Activated gamma-delta T cell treated with Interleukin-2 at 50 U/mL for 16 hours (primary cell): ENCODE results near the gene NKAIN2.

Source experiments
- DNase-seq: peaks from one replicate; pipeline ENCODE4 v3.0.0-alpha.2; 2020

The NKAIN2 gene

DNA sequence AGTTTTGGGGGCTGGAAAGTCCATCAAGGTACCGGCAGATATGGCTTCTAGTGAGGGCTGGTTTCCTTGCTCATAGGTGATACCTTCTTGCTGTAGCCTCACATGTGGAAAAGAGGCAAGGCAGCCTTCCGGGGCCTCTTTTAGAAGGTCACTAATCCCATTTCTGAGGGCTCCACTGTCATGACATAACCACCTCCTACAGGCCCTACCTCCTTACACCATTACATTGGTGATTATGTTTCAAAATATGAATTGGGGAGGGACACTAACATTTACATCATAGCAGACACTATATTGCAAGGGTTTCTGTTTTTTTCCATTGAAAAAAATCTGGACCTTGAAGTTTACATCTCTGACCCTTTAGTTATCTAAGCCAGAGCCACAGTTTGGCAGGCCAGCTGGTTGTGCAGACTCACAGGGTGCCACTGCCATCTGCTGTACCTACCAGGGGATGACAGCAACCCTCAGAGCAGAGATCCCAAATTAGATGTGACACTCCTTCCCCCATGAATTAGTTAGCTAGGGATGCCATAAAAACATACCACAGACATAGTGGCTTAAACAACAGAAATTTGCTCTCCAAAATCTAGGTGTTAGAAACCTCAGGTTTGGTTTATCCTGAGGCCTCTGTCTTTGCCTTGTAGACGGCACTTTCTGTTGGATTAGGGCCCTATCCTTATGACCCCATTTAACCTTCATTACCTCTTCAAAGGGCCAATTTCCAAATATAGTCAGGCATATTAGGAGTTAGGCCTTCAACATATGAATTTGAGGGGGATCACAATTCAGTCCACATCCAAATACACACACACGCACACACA lies 992.2 kb downstream of the NKAIN2 start:
- DNase-seq, result no peak

DNA sequence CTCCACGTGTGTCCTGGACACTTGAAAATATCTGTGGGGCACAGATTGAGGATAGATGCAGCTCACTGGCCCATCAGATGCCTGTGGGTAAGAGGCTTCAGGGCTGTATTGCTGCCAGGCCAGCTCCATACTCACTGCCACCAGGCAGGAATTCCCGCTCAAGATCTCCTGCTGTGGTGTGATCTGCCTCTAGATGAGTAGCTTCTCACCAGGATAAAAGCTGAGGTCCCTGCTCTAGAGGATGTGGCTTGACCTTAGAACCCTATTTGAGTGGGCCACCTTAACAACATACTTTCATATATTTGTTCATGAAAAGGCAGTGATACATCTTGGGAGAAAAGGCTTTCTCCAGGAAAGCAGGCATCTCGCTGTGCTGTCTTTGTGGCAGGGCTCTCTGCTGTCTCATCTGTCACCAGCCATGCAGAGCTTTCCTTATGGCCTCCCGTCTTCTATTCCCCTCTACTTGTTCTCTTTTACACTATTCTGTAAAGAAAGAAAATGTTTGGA lies 992.9 kb downstream of the NKAIN2 start:
- DNase-seq, result no peak

DNA sequence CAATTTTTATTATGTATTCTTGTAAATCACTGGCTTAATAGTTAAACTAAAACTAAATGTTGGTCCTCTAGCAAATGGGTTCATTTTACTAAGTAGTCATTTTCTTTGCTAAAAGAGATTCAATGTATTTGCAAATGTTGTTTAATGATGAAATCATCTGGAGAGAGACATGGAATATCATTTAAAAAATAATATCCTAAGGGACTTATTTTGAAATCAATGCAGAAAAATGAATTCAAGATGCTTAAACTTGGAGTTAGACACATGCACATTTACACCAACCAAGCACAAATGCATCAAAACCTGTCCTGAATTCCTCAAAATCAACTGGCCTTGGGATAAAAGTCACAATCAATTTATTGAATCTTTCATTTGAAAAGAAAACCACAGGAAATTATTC lies 993.6 kb downstream of the NKAIN2 start:
- DNase-seq, result no peak

DNA sequence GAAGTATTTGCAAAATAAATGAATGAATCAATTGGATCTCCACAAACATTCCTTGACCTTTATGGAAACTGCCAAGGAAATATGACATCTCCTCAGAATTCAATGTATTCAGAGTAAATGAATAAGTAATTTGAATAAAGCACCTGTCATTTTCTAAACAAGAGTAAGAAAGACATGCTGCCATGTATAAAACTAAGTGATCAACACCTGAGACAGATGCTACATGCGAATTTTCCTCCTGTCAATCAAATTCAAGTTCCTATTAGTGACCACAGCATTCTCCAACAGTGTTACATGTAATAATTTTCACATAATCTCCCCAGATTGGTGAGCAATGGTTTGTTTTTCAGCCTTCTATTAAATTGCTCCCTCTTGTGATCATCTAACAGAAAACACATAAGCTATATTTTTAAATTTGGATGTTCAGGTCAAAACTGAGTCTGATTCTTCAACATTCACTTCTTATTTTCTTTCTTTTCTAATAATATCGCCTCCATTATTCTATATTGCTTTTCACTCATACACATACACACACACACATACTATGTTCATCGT lies 995.4 kb downstream of the NKAIN2 start:
- DNase-seq, result no peak

DNA sequence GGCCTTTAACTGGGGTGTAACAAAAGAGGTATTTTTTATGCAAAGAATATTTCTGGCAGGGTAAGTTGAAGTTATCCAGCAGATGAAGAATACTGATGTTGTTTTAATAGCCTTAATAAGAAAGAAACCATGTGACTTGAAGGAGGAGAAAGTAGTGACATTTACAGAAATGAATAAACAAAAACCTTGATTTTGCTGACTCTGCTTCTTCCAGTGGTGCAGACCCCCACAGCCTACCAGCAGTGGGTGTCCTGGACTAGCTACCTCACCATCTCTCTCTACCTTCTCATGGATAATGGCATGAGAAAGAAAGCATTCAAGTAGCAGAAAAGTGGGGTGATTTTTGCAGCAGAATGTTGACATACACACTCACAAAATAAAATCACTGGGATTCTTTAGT lies 996.0 kb downstream of the NKAIN2 start:
- no peak for DNase-seq

DNA sequence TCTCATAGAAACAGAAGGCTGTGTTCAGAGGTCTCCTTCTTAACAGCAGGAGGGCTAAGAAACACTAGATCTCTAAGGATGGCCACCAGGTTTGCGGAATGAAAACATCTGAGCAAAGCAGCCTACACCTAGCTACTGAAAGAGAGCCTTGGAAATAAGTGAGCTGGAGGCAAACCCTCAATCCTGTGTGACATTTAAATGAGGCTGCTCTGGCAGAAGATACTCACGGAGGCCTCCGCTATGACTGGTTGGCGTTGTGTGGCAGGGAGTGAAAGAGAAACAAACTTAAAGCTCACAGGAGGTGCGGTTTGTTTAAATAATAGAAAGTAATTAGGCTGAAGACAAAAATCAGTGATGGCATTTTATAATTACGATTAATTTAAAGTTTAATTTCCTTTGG lies 996.6 kb downstream of the NKAIN2 start:
- no peak for DNase-seq

DNA sequence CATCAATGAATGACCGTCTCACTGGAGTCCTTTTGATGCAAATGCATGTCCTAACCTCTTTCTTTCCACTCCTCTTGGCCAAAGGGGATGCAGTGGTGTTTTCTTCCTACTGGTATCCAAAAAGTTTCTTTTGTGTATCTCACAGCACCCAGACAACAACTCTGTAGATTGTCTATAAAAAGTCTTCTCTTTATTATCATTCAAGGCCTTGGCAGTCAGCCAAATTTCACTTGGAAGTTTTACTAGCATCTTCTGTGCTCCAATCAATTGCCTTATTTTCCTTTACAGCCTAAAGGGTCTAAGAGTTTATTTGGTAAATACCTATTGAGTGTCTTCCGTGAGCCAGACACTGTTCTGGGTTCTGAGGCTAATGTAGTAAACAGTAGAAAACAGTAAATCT lies 1008.4 kb downstream of the NKAIN2 start:
- no peak for DNase-seq

DNA sequence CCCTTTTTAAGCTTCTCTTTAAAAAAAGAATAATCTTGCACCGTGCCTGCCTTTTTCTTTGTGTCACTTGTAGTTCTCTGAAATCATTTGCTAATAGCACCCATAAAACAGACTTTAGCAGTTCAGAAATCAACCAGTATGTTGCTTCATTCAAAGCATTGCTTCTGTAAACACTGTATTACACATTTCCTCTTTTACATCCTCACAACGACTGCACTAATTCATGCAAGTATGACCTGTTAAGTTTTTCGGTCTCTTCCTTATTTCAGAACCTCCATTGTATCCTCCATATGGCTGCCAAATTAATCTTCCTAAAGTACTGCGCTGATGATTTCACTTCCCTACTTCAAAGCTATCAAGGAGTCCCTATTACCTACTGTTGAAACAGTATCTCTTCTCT lies 1015.7 kb downstream of the NKAIN2 start:
- no peak for DNase-seq

DNA sequence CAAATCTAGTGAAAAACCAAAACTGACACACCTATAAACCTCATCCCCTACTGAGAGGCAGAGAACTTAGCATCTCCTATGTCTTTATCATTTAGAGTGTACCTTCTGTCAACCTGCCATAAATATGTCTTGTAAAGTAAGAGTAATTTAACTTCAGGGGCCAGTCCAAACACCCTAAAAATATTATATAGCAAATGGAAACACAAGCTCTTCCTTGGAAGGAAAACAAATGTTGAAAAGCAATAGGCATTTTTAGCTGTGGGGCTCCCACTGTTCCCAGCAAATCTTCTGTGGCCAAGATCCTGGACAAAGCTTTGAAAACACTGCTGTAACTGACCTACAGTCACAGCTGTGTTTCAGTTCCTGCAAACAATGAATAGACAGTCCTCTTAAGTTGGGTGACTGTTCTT lies 1018.5 kb downstream of the NKAIN2 start:
- no peak for DNase-seq

DNA sequence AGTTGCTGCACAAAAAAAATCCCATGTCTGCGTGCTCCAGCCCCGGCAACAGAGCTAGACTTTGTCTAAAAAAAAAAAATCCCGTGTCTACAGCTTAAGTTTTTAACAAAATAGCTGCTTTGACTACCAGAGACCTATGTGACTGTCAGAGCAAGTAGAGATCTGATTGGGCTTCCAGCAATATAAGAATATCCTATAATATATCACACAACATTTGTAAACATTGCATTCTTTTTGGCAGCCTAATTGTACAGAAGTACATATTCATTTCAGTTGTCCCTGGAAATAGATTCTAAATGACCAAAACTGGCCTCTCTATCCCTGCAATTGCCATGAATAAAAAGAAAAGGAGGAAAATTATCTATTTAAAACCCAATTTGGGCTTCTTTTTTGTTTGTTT lies 1019.1 kb downstream of the NKAIN2 start:
- no peak for DNase-seq

DNA sequence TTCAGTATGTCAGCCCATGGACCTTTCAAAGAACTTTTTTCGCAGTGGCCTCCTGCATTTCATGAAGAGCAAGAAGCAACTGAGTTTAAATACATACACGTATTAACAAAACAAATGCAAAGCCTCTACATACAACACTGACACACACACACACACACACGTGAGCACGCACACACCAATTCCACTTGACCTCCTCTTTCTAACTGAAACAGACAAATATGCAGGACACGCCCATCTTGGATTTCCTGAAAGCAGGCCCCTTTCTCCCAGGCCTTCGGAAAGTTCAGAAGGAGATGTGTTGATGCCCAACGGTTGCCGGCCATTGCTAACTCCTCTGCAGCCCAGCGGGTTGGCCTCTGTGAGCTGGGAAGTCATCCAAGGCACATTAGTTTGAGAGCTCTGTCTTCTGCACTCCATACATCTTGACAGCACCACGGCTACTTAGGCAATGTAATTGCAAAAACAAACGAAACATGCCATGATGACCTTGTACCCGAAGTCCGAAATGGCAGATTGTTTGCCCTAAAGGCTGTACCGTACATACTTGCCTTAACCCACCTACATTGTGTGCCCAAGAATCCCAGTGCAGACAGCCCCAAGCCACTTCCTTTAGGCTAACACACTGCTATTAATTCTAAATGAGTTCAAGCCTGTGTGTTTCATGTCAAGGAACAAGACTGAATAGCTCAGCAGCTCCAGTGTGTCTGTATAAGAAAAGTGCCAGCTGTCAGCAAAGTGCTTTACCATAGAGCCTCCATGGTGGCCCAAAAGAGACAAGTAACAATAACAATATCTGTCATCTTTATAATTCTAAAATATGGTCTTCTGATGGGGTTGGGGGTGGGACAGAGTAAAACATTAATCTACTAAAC lies 1019.8 kb downstream of the NKAIN2 start:
- no peak for DNase-seq

DNA sequence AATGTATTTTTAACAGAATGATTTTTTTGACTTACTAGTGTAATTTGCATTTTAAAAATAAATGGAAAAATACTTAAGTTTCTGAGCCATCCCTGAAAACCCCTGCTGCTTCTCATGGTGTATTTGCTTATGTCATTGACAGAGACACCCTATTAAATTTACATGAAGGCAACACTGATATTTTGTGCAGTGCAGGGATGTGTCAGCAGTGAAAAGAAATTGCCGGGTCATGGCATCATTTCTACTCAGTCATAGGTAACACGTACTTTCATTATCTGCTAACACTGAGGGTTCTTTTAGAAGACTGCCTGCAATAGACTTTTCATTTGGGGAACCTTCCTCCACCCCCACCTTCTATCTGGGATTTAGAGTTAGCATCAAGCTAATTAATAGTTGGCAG lies 1021.9 kb downstream of the NKAIN2 start:
- no peak for DNase-seq

DNA sequence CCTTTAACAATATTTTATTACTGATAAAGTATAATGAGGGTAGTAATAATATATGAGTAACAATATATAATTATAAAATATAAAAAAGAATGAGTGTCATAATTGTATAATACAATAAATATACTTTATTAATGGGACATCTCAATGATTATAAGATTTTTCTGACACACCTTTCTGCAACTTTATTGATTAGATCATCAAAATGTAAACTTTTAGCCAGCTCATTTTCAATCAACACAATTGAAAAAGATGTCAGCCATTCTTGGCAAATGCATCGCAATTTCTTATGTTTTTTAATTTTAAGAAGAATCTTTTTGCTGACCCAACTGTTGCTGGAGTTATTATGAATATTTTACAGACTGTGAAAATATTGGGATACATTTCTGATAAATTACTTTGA lies 1026.2 kb downstream of the NKAIN2 start:
- no peak for DNase-seq

DNA sequence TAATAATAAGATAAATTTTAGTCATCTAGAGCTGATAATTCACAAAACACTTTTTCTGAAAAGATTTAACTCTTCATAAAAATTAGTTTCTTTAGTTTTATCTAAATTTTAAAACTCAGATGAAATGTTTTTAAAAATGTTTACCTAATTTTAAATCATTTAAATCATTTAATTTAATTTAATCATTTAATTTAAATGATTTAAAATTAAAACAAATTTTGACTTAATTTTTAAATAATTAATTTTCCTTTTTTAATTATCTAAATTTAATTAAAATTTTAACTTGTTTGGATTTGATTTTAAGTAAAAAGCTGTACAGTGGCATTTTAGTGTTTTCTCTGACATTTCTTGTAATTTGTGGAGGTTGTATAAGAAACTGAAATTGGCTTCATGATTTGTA lies 1026.8 kb downstream of the NKAIN2 start:
- DNase-seq, result no peak

DNA sequence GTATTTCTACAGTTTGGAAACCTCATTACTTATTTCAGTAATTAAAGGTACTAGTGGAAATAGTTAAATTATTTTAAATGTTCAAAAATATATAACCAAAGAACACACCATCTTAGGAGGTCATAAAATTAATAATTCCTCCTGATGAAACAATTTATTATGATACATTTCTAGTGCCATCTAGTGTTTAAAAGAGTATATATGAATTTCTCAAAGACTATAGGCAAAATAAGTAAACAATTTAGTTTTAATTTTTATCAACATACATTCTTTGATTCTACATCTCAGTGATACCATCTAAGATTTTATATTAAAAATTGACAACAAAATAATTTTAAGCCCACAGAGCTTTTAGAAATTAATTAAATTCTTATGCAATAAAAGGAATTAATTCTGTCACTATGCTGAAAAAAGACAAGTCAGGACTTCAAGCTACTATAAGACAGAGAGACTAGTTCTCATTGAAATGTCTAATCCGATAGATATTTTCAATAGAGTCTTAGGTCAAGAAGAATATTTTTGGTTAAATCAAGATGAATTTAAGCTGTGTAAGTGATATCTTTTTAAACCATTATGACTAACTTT lies 1050.8 kb downstream of the NKAIN2 start:
- DNase-seq, result no peak

DNA sequence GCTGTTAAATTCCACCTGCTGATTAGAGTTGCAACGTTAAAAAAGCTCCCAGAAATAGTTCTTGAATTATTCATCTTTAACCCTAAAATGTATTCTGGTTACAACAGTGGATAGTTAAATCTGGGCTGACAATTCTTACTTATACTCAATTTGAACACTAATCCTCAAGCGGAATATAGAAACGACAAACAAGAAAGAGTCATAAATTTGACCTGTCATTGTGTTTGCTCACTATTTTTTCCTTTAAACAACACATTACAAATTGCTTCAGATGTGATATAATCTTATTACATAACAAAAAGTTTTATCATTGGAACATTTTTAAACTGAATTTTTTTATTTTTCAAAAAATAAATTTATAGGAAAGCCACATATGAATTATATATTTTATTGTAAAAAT lies 1054.1 kb downstream of the NKAIN2 start:
- no peak for DNase-seq

DNA sequence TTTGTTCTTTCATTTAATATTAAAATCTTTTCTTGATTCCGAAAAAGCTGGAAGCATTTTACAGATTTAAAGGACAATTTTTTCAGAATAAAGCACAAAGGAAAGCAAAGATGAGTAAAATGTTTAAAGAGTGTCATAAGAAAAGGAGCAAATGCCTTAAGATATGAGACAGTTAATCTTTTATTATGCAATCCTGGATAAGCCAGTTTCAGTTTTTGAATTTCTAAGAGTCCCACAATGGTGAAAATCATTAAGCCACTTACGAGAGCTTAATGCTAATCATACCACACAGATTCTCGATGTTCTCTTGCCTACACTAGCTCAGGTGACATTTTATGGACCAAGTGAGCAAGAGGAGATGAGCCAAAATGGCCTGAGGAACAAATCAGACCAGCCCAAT lies 1054.9 kb downstream of the NKAIN2 start:
- no peak for DNase-seq

DNA sequence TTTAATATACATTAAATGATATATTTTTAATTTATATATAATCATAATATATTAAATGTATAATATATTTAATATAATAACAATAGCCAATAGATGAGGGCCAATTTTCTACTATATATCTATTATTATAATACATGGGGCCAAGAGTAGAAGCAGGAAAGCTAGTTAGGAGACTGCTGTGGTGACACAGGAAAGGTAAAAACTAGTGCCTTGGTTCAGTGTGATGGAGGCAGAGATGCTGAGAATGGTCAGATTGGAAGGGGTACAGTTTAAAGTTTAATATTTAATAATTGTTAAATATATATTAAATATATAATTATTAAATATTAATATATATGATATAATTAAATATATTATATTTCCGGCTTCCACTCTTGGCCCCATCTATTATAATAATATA lies 1055.7 kb downstream of the NKAIN2 start:
- DNase-seq, result no peak

DNA sequence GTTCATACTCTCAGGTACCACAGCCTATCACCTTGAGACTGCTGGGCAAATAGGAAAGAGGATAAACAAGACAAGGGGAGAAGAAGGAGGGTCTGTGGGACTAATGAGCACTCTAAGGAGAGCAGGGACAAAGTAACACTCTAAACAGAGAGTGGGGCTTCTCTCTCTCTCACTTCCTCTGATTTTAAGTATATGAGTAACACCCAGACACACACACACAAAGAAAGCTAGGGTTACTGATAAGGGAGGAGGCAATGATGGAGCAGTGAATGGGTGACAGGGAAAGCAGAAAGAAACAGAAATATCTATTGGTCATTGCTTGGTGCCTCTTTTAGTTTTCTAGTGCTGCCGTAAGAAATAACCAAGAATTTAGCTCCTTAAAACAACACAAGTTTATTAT lies 1062.4 kb downstream of the NKAIN2 start:
- DNase-seq, result no peak

DNA sequence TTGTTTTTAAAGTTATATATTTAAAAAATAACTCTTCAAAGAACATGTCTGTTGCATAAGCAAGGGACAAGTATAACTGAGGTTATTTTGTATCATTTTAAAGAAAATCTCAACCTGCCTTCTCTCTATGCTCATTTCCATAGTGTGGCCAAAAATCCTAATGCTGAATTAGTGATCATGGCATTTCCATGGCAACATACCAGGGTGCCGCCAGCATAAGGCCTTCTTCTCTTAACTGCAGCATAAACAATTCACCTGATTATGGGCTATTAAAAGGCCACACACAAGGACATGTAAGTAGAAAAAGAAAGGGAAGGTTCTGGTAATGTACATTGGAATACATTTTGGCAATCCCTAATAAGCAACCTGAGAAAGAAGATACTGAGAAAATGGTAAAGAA lies 1063.5 kb downstream of the NKAIN2 start:
- DNase-seq, result no peak

DNA sequence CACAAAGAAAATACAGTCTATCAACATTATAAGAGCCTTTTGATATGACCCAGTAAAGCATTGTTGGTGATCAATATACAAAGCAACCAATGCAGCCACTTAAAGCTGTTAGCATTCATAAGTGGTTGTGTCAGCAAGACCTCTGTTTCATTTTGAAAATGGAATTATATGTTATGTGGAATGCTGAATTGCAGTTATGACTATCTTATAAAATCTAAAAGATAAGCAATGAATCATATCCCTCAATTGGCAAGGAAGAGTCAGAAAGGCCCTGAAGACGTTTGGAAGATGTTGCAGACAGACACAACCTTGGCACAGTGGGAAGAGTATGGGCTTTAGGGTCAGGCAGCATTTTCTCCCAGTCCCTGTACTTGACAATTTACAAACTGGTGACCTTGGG lies 1064.8 kb downstream of the NKAIN2 start:
- DNase-seq, result no peak

DNA sequence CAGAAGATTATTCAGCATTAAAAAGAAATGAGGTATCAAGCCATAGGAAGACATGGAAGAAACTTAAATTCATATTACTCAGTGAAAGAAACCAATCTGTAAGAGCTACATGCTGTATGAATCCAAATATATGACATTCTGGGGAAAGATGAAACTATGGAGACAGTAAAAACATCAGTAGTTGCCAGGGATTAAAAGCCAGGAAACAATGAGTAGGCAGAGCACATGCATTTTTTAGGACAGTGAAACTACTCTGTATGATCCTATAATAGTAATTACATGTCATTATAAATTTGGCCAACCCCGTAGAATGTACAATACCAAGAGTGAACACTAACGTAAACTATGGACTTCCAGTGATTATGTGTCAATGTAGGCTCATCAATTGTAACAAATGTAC lies 1065.8 kb downstream of the NKAIN2 start:
- no peak for DNase-seq
